Activated T-cell treated with anti-CD3 and anti-CD28 coated beads, Interleukin-2, amount 50 U/mL, for 24 hours (primary cell): ENCODE data around the gene MAX.

ENCODE experiments used
- DNase-seq: peaks from one replicate; pipeline ENCODE4 v3.0.0-alpha.2; 2020
- H3K27ac Mint-ChIP-seq: 2 replicates; pipeline ENCODE4 v1.8.0; 2020; ENCODE audit warnings: mild to moderate bottlenecking, mixed read lengths
- H3K27me3 Mint-ChIP-seq: 2 replicates; pipeline ENCODE4 v1.8.0; 2020; ENCODE audit warnings: mixed read lengths
- H3K36me3 Mint-ChIP-seq: 2 replicates; pipeline ENCODE4 v1.8.0; 2020; ENCODE audit warnings: low read depth, mixed read lengths
- H3K4me1 Mint-ChIP-seq: 2 replicates; pipeline ENCODE4 v1.8.0; 2020; ENCODE audit warnings: low read depth, mixed read lengths
- H3K4me3 Mint-ChIP-seq: 2 replicates; pipeline ENCODE4 v1.8.0; 2020; ENCODE audit warnings: mild to moderate bottlenecking, moderate library complexity, mixed read lengths
- H3K9me3 Mint-ChIP-seq: 2 replicates; pipeline ENCODE4 v1.8.0; 2020; ENCODE audit warnings: mixed read lengths

MAX gene

DNA sequence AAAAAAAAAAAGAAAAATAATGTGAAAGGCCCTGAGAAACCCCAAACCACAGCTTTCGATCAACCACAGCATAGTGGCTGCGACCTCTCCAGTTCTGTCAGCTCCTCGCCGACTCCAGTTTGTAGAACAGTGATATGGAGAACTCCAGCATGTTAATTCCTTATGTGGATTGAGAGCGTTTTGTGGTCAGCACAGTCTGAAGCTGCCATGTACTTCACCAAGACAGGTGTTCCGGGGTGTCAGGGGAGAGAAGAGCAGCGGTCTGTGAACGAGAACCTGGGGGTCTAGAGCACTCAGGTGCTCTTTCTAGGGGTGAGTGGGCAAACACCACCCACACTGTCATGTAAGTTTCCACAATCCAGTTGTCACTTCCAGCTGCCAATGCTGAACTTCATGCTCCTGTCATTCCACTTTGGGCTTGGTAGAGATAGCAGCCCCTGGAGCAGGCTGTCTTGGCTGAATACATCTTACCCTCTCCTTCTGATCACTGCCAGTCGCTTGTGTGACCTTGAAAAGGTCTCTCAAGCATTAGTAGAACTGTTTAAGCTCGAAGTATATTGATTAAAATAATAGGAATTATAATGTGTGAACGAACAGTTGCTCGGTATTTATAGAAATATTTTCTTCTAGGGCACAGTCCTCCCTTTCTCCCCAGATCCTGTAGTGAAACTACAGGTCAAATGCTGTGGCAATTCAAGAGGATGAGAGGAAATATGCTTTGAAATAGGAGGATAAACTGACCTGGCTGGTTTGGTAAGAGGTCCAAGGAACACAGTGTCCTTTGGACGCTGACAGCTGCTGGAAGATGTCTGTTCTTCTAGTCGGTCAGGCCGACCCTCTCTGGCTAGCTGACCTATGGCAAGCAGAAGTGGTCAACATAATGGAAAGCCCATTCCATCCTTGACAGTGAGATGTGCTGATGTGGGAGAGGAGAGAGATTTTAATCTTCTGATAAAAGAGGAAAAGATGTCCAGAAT is 15.7 kb upstream of the MAX start:
- no peaks in the 10 kb centered on the region for H3K4me1 Mint-ChIP-seq
- H3K4me3 Mint-ChIP-seq = no peak overlapping the region
- H3K9me3 Mint-ChIP-seq = no peaks in the 10 kb centered on the region
- no peaks in the 10 kb centered on the region for H3K27me3 Mint-ChIP-seq
- H3K27ac Mint-ChIP-seq = no peak overlapping the region
- DNase-seq = no peak
- H3K36me3 Mint-ChIP-seq = no peaks in the 10 kb centered on the region

- DNase-seq = no peak
- no peaks in the 10 kb centered on the region for H3K9me3 Mint-ChIP-seq
- H3K36me3 Mint-ChIP-seq = no peaks in the 10 kb centered on the region
- no peaks in the 10 kb centered on the region for H3K4me1 Mint-ChIP-seq
- no peak overlapping the region for H3K27ac Mint-ChIP-seq
- no peak overlapping the region for H3K4me3 Mint-ChIP-seq
- H3K27me3 Mint-ChIP-seq = no peaks in the 10 kb centered on the region
These were observed 13.3 kb upstream of the MAX start for GRCh38 chr14:65115615-65116014.

DNA sequence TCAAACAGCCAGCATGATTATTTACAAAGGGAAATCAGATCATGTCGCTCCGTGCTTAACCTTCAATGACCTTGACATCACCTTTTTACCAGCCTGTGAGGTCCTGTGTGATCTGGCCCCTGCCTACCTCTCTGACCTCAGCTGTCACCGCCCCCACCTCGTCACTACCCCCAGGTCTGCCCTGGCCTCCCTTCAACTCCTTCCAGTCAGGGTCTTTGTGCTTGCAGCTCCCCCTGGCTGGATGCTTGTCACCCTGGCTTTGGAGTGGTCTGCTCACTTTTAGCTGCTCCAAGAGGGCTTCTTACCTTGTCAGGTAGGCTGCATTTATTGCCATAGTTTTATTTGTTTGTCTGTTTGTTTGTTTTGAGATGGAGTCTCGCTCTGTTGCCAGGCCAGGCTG is 8.2 kb upstream of the MAX start:
- H3K9me3 Mint-ChIP-seq = no peaks in the 10 kb centered on the region
- peaks cover 1% of the 10 kb centered on the region for H3K4me1 Mint-ChIP-seq
- H3K27ac Mint-ChIP-seq = no peak overlapping the region

GRCh38 chr14:65109357-65109756 is 7.0 kb upstream of the MAX start:
- no peak for DNase-seq
- Mint-ChIP-seq H3K4me1 (peaks cover 1% of the 10 kb centered on the region), H3K9me3 (no peaks in the 10 kb centered on the region), H3K27me3 (no peaks in the 10 kb centered on the region), H3K27ac (no peak overlapping the region), H3K4me3 (no peak overlapping the region), H3K36me3 (no peaks in the 10 kb centered on the region)

More for the DNA sequence above, 8.2 kb upstream of the MAX start:
- DNase-seq = no peak
- Mint-ChIP-seq H3K27me3 (no peaks in the 10 kb centered on the region), H3K4me3 (no peak overlapping the region), H3K36me3 (no peaks in the 10 kb centered on the region)

- DNase-seq = no peak
- peaks cover 6% of the 10 kb centered on the region for H3K36me3 Mint-ChIP-seq
- H3K27ac Mint-ChIP-seq = no peak overlapping the region
- peaks cover 8% of the 10 kb centered on the region for H3K4me1 Mint-ChIP-seq
- H3K27me3 Mint-ChIP-seq = no peaks in the 10 kb centered on the region
- no peaks in the 10 kb centered on the region for H3K9me3 Mint-ChIP-seq
- H3K4me3 Mint-ChIP-seq = no peak overlapping the region
These were observed 4.9 kb upstream of the MAX start for GRCh38 chr14:65107200-65107599.

DNA sequence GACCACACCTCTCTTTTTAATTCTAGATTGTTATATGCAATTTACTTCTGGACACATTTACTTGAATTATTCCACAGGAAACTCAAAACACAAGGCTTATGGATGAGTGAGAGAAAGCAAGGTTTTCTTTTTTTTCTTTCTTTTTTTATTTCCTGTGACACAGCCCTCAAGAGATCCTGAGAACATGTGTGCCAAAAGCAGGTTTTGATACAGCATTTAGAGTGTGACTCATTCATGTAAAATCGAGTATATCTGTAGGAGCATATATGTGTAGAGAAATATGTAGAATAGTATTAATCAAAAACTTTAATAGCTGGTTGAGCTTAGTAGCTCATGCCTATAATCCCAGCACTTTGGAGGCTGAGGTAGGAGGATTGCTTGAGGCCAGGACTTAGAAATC is 4.4 kb upstream of the MAX start:
- Mint-ChIP-seq H3K27me3 (no peaks in the 10 kb centered on the region), H3K9me3 (no peaks in the 10 kb centered on the region), H3K4me3 (no peak overlapping the region), H3K4me1 (peaks cover 8% of the 10 kb centered on the region), H3K27ac (no peak overlapping the region), H3K36me3 (peaks cover 7% of the 10 kb centered on the region)
- DNase-seq = no peak

GRCh38 chr14:65106316-65106715 is 4.0 kb upstream of the MAX start:
- no peak for DNase-seq
- no peak overlapping the region for H3K4me3 Mint-ChIP-seq
- no peak overlapping the region for H3K27ac Mint-ChIP-seq
- peaks cover 8% of the 10 kb centered on the region for H3K4me1 Mint-ChIP-seq
- H3K27me3 Mint-ChIP-seq = no peaks in the 10 kb centered on the region
- H3K9me3 Mint-ChIP-seq = no peaks in the 10 kb centered on the region
- peaks cover 8% of the 10 kb centered on the region for H3K36me3 Mint-ChIP-seq

GRCh38 chr14:65104791-65105190 is 2.5 kb upstream of the MAX start:
- peaks cover 18% of the 10 kb centered on the region for H3K4me1 Mint-ChIP-seq
- no peaks in the 10 kb centered on the region for H3K9me3 Mint-ChIP-seq
- no peak overlapping the region for H3K4me3 Mint-ChIP-seq
- peaks cover 20% of the 10 kb centered on the region for H3K36me3 Mint-ChIP-seq
- no peak overlapping the region for H3K27ac Mint-ChIP-seq
- H3K27me3 Mint-ChIP-seq = no peaks in the 10 kb centered on the region
- no peak for DNase-seq

DNA sequence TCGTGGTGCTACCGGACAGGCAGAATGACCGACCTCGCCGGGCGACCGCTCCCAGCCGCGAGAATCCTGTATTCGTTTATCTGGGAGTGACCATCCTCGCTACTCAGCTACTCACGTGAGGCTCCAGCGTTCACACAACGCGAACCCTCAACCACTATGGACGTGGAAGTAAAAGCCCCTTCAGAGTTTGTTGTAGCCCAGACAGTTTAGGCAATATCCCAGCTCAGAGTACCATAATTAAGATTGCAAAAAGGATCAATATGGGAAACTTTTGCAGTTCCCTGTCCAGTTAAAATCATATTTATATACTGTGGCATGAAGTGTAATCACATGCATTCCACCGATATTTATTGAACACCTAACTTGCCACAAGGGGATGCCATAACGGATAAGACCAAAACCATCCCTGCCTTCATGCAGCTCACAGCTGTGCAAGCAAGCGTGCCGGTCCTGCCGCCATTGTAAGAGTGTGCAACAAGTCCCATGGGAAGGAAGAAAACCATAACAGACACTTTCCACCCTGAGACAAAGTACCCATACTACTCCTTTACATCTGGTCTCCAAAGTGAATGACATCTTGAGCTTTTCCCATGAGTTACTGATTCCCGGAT is 938 bp upstream of the MAX start:
- Mint-ChIP-seq H3K4me3 (peak overlapping the region; percentile 96), H3K27me3 (no peaks in the 10 kb centered on the region), H3K27ac (peak overlapping the region; percentile 96), H3K36me3 (peaks cover 32% of the 10 kb centered on the region), H3K9me3 (no peaks in the 10 kb centered on the region), H3K4me1 (peaks cover 31% of the 10 kb centered on the region)
- peak; percentile 35 for DNase-seq

DNA sequence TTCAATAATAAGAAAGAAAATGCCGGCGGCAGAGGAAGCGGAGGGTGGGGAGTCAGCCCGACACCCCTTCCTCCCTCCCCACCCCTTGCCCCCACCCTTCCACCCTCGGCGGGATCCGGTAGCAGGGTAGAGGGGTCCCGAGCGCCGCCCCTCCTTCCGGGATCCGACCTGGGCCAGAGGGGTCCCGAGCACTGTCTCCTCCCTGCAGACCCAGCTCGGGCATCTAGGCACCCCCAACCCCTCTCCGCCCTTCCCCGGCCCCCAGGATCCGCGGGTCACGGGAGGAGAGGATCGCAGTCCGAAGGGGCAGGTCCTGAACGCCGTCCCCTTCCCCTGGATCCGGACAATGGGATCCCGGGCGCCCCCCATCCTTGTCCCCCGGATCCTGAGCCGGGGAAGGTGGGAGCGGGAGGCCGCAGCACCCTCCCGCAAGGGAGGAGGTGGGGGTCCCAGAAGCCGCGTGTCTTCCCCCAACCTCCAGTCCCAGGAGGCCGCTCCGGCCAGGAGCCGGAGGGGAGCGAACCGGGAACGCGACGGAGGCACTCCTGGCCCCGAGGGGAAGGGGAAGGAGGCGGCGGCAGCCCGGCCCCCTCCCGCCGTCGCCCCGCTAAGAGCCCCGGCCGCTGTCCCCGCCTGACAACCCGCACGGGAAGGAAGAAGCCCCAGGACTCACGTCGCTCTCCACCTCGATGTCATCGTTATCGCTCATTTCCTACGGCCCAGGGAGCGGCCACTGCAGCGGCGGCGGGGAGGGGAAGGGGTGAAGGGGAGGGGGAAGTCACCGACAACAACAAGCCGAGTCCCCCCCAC is 481 bp downstream of the MAX start:
- Mint-ChIP-seq H3K27ac (peak overlapping the region; percentile 96), H3K4me1 (peaks cover 44% of the 10 kb centered on the region), H3K4me3 (peak overlapping the region; percentile 96), H3K36me3 (peaks cover 46% of the 10 kb centered on the region), H3K27me3 (no peaks in the 10 kb centered on the region), H3K9me3 (no peaks in the 10 kb centered on the region)
- DNase-seq = peak; percentile 64

DNA sequence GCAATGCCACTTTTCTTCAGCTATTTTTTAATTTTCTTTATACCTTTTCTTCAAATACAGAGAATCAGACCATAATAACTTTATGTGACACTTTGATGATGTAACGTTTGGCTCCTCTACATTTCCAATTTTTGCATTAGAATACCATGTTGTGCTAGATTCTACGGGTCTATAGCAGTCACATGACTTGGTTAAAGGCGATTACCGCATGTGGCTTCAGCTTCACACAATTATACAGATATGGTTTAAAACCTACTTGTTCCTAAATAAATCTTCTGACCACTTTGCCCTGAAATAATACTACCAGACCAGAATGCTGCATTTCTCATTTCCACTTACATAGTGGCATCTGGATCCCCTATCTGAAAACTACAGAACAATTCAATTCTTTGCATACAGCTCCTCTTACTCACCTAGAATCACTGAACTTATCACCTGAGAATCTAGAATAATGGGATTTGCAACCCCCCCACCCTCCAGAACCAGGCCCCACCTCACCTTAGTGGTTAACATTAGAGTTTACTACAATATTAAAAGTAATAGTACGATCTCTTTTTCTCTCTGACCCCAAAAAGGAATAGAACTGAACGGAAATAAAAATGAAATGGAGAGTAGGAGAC is 1.3 kb downstream of the MAX start:
- Mint-ChIP-seq H3K27me3 (no peaks in the 10 kb centered on the region), H3K27ac (peak overlapping the region; percentile 93), H3K4me3 (peak overlapping the region; percentile 96), H3K36me3 (peaks cover 54% of the 10 kb centered on the region), H3K4me1 (peaks cover 51% of the 10 kb centered on the region), H3K9me3 (no peaks in the 10 kb centered on the region)
- DNase-seq = no peak

- H3K27me3 Mint-ChIP-seq = no peaks in the 10 kb centered on the region
- H3K36me3 Mint-ChIP-seq = peaks cover 78% of the 10 kb centered on the region
- H3K4me1 Mint-ChIP-seq = peaks cover 75% of the 10 kb centered on the region
- H3K9me3 Mint-ChIP-seq = no peaks in the 10 kb centered on the region
- DNase-seq = no peak
- H3K4me3 Mint-ChIP-seq = peak overlapping the region; percentile 72
- H3K27ac Mint-ChIP-seq = peak overlapping the region; percentile 91
These were observed 3.7 kb downstream of the MAX start for GRCh38 chr14:65098586-65098985.

DNA sequence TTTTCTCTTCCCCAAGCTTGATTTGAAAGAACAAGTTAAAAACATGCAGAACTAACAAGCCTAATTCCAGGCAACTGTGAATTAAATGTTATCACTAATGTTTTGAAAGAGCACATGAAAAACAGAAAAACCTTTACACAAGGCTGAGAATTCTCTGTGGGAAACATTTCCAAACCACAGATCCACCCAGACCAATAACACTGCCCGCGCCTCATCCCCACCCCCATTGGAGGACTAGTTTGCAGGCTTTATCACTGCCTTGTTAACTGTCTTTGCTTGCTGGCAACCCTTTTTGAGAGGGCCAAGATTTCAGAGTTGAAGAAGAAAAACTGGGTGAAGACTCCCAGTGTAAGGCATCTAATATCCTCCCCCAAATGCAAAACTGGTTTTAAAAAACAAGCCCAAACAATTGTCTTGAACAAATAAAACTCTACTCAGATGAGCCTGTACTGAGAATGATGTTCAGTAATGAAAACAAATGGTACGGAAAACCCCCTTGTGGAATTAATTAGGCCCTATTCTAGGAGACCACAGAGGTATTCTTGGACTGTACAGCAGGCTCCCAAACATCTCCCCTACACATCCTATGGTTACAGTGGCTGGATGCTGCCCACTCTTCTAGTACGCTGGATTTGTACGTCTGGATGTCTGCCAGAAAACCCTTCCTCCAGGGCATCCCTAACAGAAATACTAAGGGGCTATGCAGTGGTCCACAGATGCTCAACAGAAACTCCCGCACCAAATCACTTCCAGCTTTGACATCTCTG is 5.8 kb downstream of the MAX start:
- Mint-ChIP-seq H3K27me3 (no peaks in the 10 kb centered on the region), H3K36me3 (peaks cover 91% of the 10 kb centered on the region), H3K4me1 (peaks cover 84% of the 10 kb centered on the region), H3K4me3 (peak overlapping the region; percentile 0), H3K9me3 (no peaks in the 10 kb centered on the region), H3K27ac (peak overlapping the region; percentile 59)
- DNase-seq = no peak
